Smooth muscle cell (in vitro differentiated cells): Measurements from ENCODE around the gene DNAH17. TPM values are rescaled to one million over a fixed set of nuclear protein-coding genes. Genes with fewer than 3 reads are reported as not detected.

ENCODE experiments used
- DNase-seq: peaks from one replicate; lab custom pipeline; 2025; ENCODE audit not compliant: unreplicated experiment; lab: John Stamatoyannopoulos, UW
- H2AFZ ChIP-seq: fragments of 200-600 bp; sonication (generic); 2 replicates; pipeline ENCODE4 v1.6.0; 2016; ENCODE audit warnings: antibody characterized with exemption, low read depth, mild to moderate bottlenecking
- H3F3A ChIP-seq: fragments of 200-600 bp; sonication (generic); 2 replicates; pipeline ENCODE4 v1.6.0; 2017; ENCODE audit warnings: antibody characterized with exemption, low read depth
- H3K27ac ChIP-seq: fragments of 200-600 bp; sonication (generic); 2 replicates; pipeline ENCODE4 v1.5.1; 2016; ENCODE audit warnings: low read depth, mild to moderate bottlenecking
- H3K27me3 ChIP-seq: fragments of 200-600 bp; sonication (generic); 2 replicates; pipeline ENCODE4 v1.6.1; 2016; ENCODE audit warnings: low read depth, mild to moderate bottlenecking
- H3K36me3 ChIP-seq: fragments of 200-600 bp; sonication (generic); 2 replicates; pipeline ENCODE4 v1.5.1; 2016; ENCODE audit warnings: low read depth
- H3K4me1 ChIP-seq: fragments of 200-600 bp; sonication (generic); 2 replicates; pipeline ENCODE4 v1.5.1; 2016; ENCODE audit warnings: low read depth
- H3K4me2 ChIP-seq: fragments of 200-600 bp; sonication (generic); 2 replicates; pipeline ENCODE4 v1.6.0; 2016; ENCODE audit warnings: mild to moderate bottlenecking
- H3K4me3 ChIP-seq: fragments of 200-600 bp; sonication (generic); 2 replicates; pipeline ENCODE4 v1.5.1; 2016; ENCODE audit warnings: mild to moderate bottlenecking
- H3K79me2 ChIP-seq: fragments of 200-600 bp; sonication (generic); 2 replicates; pipeline ENCODE4 v1.6.0; 2016; ENCODE audit warnings: low read depth, mild to moderate bottlenecking
- H3K9ac ChIP-seq: fragments of 200-600 bp; sonication (generic); 2 replicates; pipeline ENCODE4 v1.6.0; 2016; ENCODE audit warnings: low read depth
- H3K9me3 ChIP-seq: fragments of 200-600 bp; sonication (generic); replicated peaks from 2 replicates; pipeline ENCODE4 v1.5.1; 2016; ENCODE audit warnings: low read depth
- H4K20me1 ChIP-seq: fragments of 200-600 bp; sonication (generic); 2 replicates; pipeline ENCODE4 v1.6.0; 2016; ENCODE audit warnings: low read depth
- WGBS: methylation state at CpG from one replicate; pipeline ENCODE4 v1.1.7; 2016; ENCODE audit warnings: low lambda C conversion rate; 5-methylcytosine and 5-hydroxymethylcytosine counted together
- polyA plus RNA-seq: library from polyadenylated mRNA; unstranded; fragments of >200 nt; fragmentation: Nextera tagmentation; extraction: Ambion mirVana; gene quantifications from 2 replicates; pipeline ENCODE4 v1.2.1, GENCODE V29; 2016
- total RNA-seq: library from RNA; depleted of rRNA; stranded (reverse); fragments of >200 nt; gene quantifications from 2 replicates; pipeline ENCODE4 v1.2.3, GENCODE V29; 2014
- TF ChIP-seq, protein P1 (sequence below): fragments of 200-600 bp; sonication (generic); IDR thresholded peaks from 2 replicates; pipeline ENCODE4 v1.5.1; 2017; ENCODE audit warnings: borderline replicate concordance, mild to moderate bottlenecking, antibody characterized with exemption; ENCODE audit not compliant: insufficient read depth, poor library complexity, severe bottlenecking

DNAH17 gene
- total and polyA plus RNA-seq, 2 experiments from 2014 or later: 0.18 to 0.98 TPM

DNA sequence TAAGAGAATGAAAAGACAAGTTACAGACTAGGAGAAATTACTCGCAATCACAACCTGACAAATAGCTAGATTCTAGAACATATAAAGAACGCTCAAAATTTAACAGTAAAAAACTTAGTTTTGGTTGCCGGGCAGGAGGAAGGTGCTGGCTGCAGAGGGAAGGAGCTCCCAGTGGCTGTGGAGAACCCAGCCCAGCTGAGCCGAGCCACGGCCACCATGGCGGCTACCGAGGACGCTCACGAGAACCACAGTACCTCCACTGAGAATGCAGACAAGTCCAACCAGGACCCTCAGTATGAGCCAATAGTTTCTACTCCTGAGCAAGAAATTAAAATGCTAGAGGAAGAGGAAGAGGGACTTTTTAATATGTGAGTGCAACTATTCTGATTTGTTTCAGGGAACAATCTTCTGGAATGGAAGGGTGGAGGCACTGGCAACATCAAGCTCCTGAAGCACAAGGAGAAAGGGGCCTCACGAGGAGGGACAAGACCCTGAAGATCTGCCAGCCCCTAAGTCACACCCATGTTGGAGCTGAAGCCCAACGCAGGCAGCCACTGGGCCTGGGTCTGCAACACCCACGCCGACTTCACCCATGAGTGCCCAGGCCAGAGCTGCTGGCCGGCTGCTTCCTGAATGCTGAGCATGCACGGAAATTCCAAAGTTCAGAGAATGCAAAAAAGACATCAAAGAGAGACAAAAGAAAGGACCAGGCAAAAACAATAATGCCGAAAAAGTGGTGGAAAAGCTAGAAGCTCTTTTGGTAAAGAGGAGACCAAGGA, 55.0 kb downstream of the DNAH17 start:
- Histone ChIP-seq H3K4me1 (no peaks in the 10 kb centered on the region), H3K4me2 (no peak overlapping the region), H3K36me3 (no peaks in the 10 kb centered on the region), H2AFZ (no peak overlapping the region), H4K20me1 (no peaks in the 10 kb centered on the region), H3F3A (no peaks in the 10 kb centered on the region), H3K27ac (no peak overlapping the region), H3K9ac (no peak overlapping the region), H3K79me2 (no peaks in the 10 kb centered on the region), H3K27me3 (no peaks in the 10 kb centered on the region), H3K4me3 (no peak overlapping the region), H3K9me3 (no peaks in the 10 kb centered on the region)
- no peak for DNase-seq
- TF ChIP-seq, protein P1, sequence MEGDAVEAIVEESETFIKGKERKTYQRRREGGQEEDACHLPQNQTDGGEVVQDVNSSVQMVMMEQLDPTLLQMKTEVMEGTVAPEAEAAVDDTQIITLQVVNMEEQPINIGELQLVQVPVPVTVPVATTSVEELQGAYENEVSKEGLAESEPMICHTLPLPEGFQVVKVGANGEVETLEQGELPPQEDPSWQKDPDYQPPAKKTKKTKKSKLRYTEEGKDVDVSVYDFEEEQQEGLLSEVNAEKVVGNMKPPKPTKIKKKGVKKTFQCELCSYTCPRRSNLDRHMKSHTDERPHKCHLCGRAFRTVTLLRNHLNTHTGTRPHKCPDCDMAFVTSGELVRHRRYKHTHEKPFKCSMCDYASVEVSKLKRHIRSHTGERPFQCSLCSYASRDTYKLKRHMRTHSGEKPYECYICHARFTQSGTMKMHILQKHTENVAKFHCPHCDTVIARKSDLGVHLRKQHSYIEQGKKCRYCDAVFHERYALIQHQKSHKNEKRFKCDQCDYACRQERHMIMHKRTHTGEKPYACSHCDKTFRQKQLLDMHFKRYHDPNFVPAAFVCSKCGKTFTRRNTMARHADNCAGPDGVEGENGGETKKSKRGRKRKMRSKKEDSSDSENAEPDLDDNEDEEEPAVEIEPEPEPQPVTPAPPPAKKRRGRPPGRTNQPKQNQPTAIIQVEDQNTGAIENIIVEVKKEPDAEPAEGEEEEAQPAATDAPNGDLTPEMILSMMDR: no peak
- 97% methylated on average over 16 of the region's 16 CpGs for WGBS

DNA sequence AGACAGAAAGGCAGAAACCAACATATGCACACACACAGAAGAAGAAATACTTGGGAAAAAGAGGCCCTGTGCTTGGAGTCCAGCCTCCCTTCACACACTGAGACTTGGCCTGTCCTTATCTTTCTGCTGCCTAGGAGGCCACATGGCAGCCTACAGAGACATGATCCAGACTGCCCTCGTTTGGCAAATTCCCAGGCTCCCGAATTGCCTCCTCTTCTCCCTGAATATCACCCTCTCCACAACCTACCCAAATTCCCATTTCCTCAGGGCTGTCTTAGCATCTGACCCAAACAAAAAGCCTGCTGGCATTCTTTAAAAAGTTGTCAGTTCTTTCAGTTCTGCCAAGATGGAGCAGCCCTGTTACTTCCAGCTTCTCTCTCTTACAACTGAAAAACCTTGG, 59.8 kb downstream of the DNAH17 start:
- WGBS: 31% methylated on average over 2 of the region's 2 CpGs
- DNase-seq: no peak
- no peak overlapping the region for H3K4me3 ChIP-seq

DNA sequence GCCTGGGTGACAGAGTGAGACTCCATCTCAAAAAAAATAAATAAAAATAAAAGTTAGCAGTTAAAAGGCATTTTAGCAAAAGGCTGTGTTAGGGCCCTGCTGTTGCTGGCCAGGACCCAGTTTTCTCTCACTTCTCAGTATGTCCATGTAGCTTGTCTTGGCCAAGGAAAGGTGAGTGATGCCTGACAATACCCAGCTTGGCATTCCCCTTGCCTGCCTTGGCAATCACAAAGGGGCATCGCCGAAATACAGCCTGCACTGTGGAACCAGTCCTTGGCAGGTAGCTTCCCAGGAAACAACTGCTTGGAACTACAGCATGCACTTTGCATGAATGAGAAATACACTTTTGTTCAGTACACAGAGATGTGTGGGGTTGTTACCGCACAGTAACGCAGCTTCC, 61.7 kb downstream of the DNAH17 start:
- no peaks in the 10 kb centered on the region for H3K36me3 ChIP-seq
- H3K4me3 ChIP-seq: no peak overlapping the region
- WGBS: 82% methylated on average over 4 of the region's 4 CpGs
- H3K27me3 ChIP-seq: no peaks in the 10 kb centered on the region
- DNase-seq: no peak
- no peaks in the 10 kb centered on the region for H3K79me2 ChIP-seq
- no peaks in the 10 kb centered on the region for H3K4me1 ChIP-seq
- H3K9ac ChIP-seq: no peak overlapping the region
- TF ChIP-seq, protein P1: no peak
- H3K4me2 ChIP-seq: no peak overlapping the region
- H3K27ac ChIP-seq: no peak overlapping the region
- no peaks in the 10 kb centered on the region for H3K9me3 ChIP-seq
- H2AFZ ChIP-seq: no peak overlapping the region
- no peaks in the 10 kb centered on the region for H4K20me1 ChIP-seq
- no peaks in the 10 kb centered on the region for H3F3A ChIP-seq

More for the DNA sequence above, 59.8 kb downstream of the DNAH17 start:
- H3K9me3 ChIP-seq: no peaks in the 10 kb centered on the region
- no peaks in the 10 kb centered on the region for H4K20me1 ChIP-seq
- peak overlapping the region; percentile 85 for H2AFZ ChIP-seq
- H3K27me3 ChIP-seq: no peaks in the 10 kb centered on the region
- H3K4me2 ChIP-seq: peak overlapping the region; percentile 4
- H3K9ac ChIP-seq: no peak overlapping the region
- no peaks in the 10 kb centered on the region for H3F3A ChIP-seq
- no peaks in the 10 kb centered on the region for H3K4me1 ChIP-seq
- TF ChIP-seq, protein P1: no peak
- peak overlapping the region; percentile 29 for H3K27ac ChIP-seq
- H3K79me2 ChIP-seq: no peaks in the 10 kb centered on the region
- H3K36me3 ChIP-seq: no peaks in the 10 kb centered on the region

DNA sequence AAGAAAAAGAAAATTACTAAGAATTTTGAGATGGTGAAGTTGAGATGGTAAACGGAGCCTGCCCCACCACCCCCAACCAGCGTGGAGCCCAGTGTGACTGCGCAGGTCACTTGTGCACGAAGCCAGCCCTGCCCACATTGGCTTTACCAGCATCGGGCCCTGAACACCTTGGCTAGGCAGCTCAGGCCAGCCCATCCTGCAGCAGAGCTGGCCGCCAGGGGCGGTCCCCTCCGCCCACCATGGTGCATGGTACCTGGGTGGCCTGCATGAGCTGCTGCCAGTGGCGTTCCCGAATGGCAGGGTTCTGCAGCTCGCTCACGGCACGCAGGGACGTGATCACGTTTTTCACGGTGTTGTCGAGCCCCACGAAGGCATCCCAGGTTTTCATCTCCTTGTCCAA, 62.7 kb downstream of the DNAH17 start:
- Histone ChIP-seq H3K27me3 (no peaks in the 10 kb centered on the region), H3K36me3 (no peaks in the 10 kb centered on the region), H3K4me1 (no peaks in the 10 kb centered on the region), H3K4me3 (no peak overlapping the region), H3K79me2 (no peaks in the 10 kb centered on the region), H2AFZ (no peak overlapping the region), H3K9me3 (no peaks in the 10 kb centered on the region), H4K20me1 (no peaks in the 10 kb centered on the region), H3K4me2 (no peak overlapping the region), H3K27ac (no peak overlapping the region), H3F3A (no peaks in the 10 kb centered on the region), H3K9ac (no peak overlapping the region)
- 95% methylated on average over 18 of the region's 18 CpGs for WGBS
- TF ChIP-seq, protein P1: no peak
- no peak for DNase-seq
